Activated T-helper 17 cell treated with anti-CD3 and anti-CD28 coated beads, Interleukin-2, amount 50 U/mL, for 72 hours (primary cell): ENCODE results near the gene UQCRC2. TPM values are rescaled to one million over a fixed set of nuclear protein-coding genes. Genes with fewer than 3 reads are reported as not detected.
A peak's percentile ranks its signal among the peaks of the same experiment; 100 is the strongest.
"Not testable (repeated sequence)": the region's sequence is repeated elsewhere in the genome, so short reads cannot be mapped to it uniquely, and the experiment has no call there.

Experiments used
- ATAC-seq: fragments of 150-1000 bp; cut with Tn5 transposase; replicated peaks from 2 replicates; pipeline ENCODE4 v1.10.0; 2021; ENCODE audit warnings: mild to moderate bottlenecking, moderate library complexity
- H3K27ac Mint-ChIP-seq: one replicate; pipeline ENCODE4 v1.8.0; 2022; ENCODE audit warnings: mixed read lengths
- H3K27me3 Mint-ChIP-seq: one replicate; pipeline ENCODE4 v1.8.0; 2022; ENCODE audit warnings: mixed read lengths
- H3K36me3 Mint-ChIP-seq: one replicate; pipeline ENCODE4 v1.8.0; 2022; ENCODE audit warnings: low read depth, mild to moderate bottlenecking, mixed read lengths
- H3K4me1 Mint-ChIP-seq: one replicate; pipeline ENCODE4 v1.8.0; 2022; ENCODE audit warnings: mixed read lengths
- H3K4me3 Mint-ChIP-seq: one replicate; pipeline ENCODE4 v1.8.0; 2022; ENCODE audit warnings: mild to moderate bottlenecking, mixed read lengths
- H3K9me3 Mint-ChIP-seq: one replicate; pipeline ENCODE4 v1.8.0; 2022; ENCODE audit warnings: mixed read lengths
- total RNA-seq, 2 donors: library from RNA; stranded (reverse); gene quantifications; one replicate each; pipeline ENCODE4 v1.2.3, GENCODE V29; 2022

The UQCRC2 gene
- total RNA-seq, 2 donors from 2014 or later = 202 to 322 TPM

GRCh38 chr16:22008215-22009059 is 55.3 kb downstream of the UQCRC2 start:
- Mint-ChIP-seq H3K36me3 (no peaks in the 10 kb centered on the region), H3K27ac (peak overlapping the region; percentile 71), H3K9me3 (no peaks in the 10 kb centered on the region), H3K4me3 (peak overlapping the region; percentile 77), H3K4me1 (peaks cover 29% of the 10 kb centered on the region), H3K27me3 (no peaks in the 10 kb centered on the region)
- ATAC-seq = peak; percentile 52

- no peaks in the 10 kb centered on the region for H3K9me3 Mint-ChIP-seq
- H3K4me1 Mint-ChIP-seq = peaks cover 39% of the 10 kb centered on the region
- no peak overlapping the region for H3K27ac Mint-ChIP-seq
- no peak for ATAC-seq
- no peaks in the 10 kb centered on the region for H3K27me3 Mint-ChIP-seq
- H3K4me3 Mint-ChIP-seq = no peak overlapping the region
- H3K36me3 Mint-ChIP-seq = no peaks in the 10 kb centered on the region
Measured at GRCh38 chr16:22010902-22011301, 57.7 kb downstream of the UQCRC2 start.

DNA sequence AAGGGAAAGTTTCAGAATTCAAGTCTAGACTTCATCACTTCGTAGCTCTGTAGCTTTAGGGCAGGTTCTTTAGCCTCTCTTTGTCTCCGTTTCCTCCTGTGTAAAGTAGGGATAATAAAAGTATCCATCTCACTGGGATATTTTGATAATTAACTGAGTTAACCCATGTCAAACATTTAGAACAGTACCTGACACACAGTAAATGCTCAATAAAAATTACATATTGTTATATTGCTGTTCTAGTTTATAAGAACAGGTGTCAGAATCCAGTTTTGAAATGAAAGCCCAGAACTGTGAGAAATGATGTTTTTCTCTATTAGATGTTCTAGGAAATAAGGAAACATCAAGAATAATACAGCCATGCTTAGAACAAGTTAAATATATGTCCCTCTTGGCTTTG is 59.1 kb downstream of the UQCRC2 start:
- no peaks in the 10 kb centered on the region for H3K36me3 Mint-ChIP-seq
- peak overlapping the region; percentile 58 for H3K27ac Mint-ChIP-seq
- no peak for ATAC-seq
- no peaks in the 10 kb centered on the region for H3K9me3 Mint-ChIP-seq
- H3K27me3 Mint-ChIP-seq = no peaks in the 10 kb centered on the region
- no peak overlapping the region for H3K4me3 Mint-ChIP-seq
- peaks cover 43% of the 10 kb centered on the region for H3K4me1 Mint-ChIP-seq

- no peak for ATAC-seq
- Mint-ChIP-seq H3K36me3 (no peaks in the 10 kb centered on the region), H3K4me3 (peak overlapping the region; percentile 8), H3K27ac (peak overlapping the region; percentile 70), H3K4me1 (peaks cover 48% of the 10 kb centered on the region), H3K27me3 (no peaks in the 10 kb centered on the region), H3K9me3 (no peaks in the 10 kb centered on the region)
Measured at GRCh38 chr16:22013486-22013885, 60.3 kb downstream of the UQCRC2 start.

- ATAC-seq = no peak
- H3K27me3 Mint-ChIP-seq = no peaks in the 10 kb centered on the region
- H3K4me1 Mint-ChIP-seq = peaks cover 57% of the 10 kb centered on the region
- no peaks in the 10 kb centered on the region for H3K9me3 Mint-ChIP-seq
- H3K36me3 Mint-ChIP-seq = no peaks in the 10 kb centered on the region
- H3K27ac Mint-ChIP-seq = peak overlapping the region; percentile 70
- peak overlapping the region; percentile 8 for H3K4me3 Mint-ChIP-seq
Measured at GRCh38 chr16:22014271-22014873, 61.2 kb downstream of the UQCRC2 start.

- no peak overlapping the region for H3K27ac Mint-ChIP-seq
- H3K9me3 Mint-ChIP-seq = no peaks in the 10 kb centered on the region
- H3K4me1 Mint-ChIP-seq = peaks cover 54% of the 10 kb centered on the region
- H3K27me3 Mint-ChIP-seq = no peaks in the 10 kb centered on the region
- H3K36me3 Mint-ChIP-seq = no peaks in the 10 kb centered on the region
- ATAC-seq = no peak
- H3K4me3 Mint-ChIP-seq = no peak overlapping the region
Measured at GRCh38 chr16:22016927-22017326, 63.8 kb downstream of the UQCRC2 start.

GRCh38 chr16:22018559-22018958 is 65.4 kb downstream of the UQCRC2 start:
- Mint-ChIP-seq H3K4me1 (peaks cover 44% of the 10 kb centered on the region), H3K4me3 (no peak overlapping the region), H3K27me3 (no peaks in the 10 kb centered on the region), H3K9me3 (no peaks in the 10 kb centered on the region), H3K36me3 (peaks cover 6% of the 10 kb centered on the region), H3K27ac (no peak overlapping the region)
- no peak for ATAC-seq

DNA sequence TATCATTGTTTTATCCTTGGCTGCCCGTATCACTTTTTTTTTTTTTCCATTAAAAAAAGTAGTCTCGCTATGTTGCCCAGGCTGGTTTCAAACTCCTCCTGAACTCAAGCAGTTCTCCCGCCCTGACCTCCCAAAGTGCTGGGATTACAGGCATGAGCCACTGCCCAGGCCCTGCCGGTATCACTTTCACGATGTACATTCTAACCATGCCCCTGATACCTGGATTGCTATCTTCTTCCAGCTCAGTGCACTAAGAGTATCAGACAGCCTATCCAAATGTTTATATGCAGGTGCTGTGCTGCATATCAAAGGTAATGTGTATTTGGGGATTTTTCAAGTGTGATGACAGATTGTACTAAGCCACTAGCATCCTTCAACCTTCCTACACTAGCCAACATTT is 69.0 kb downstream of the UQCRC2 start:
- ATAC-seq = no peak
- Mint-ChIP-seq H3K4me1 (peaks cover 36% of the 10 kb centered on the region), H3K4me3 (no peak overlapping the region), H3K9me3 (no peaks in the 10 kb centered on the region), H3K27ac (no peak overlapping the region), H3K36me3 (peaks cover 12% of the 10 kb centered on the region), H3K27me3 (no peaks in the 10 kb centered on the region)

- H3K4me1 Mint-ChIP-seq = peaks cover 28% of the 10 kb centered on the region
- no peaks in the 10 kb centered on the region for H3K9me3 Mint-ChIP-seq
- ATAC-seq = no peak
- peaks cover 12% of the 10 kb centered on the region for H3K36me3 Mint-ChIP-seq
- H3K4me3 Mint-ChIP-seq = no peak overlapping the region
- no peaks in the 10 kb centered on the region for H3K27me3 Mint-ChIP-seq
- H3K27ac Mint-ChIP-seq = no peak overlapping the region
Measured at GRCh38 chr16:22023505-22023904, 70.3 kb downstream of the UQCRC2 start.

GRCh38 chr16:22024785-22025184 is 71.6 kb downstream of the UQCRC2 start:
- H3K27ac Mint-ChIP-seq, ATAC-seq, H3K9me3 Mint-ChIP-seq, H3K27me3 Mint-ChIP-seq, H3K4me3 Mint-ChIP-seq: not testable (repeated sequence)
- Mint-ChIP-seq H3K36me3 (peaks cover 22% of the 10 kb centered on the region), H3K4me1 (peaks cover 20% of the 10 kb centered on the region)

DNA sequence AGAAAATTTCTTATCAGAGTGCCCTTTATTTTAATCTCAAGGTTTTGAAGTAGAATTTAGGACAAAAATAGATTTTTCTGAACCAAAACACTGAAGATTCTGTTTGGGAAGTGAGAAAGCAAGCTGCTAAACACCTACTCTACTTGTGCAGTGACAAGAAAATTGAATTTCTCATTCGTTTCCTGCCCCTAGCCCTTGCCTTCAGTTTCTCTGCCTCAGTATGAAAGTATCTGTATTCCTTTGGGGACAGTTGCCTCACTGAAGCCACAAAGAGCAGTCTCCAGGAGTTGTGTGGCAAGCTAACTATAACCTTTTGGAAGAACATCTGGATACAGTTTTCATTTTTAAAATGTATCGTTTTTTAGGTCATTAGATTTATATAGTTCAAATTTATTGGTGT is 74.5 kb downstream of the UQCRC2 start:
- no peak overlapping the region for H3K27ac Mint-ChIP-seq
- H3K4me3 Mint-ChIP-seq = no peak overlapping the region
- no peak for ATAC-seq
- peaks cover 18% of the 10 kb centered on the region for H3K4me1 Mint-ChIP-seq
- peaks cover 28% of the 10 kb centered on the region for H3K36me3 Mint-ChIP-seq
- H3K9me3 Mint-ChIP-seq = no peaks in the 10 kb centered on the region
- no peaks in the 10 kb centered on the region for H3K27me3 Mint-ChIP-seq

DNA sequence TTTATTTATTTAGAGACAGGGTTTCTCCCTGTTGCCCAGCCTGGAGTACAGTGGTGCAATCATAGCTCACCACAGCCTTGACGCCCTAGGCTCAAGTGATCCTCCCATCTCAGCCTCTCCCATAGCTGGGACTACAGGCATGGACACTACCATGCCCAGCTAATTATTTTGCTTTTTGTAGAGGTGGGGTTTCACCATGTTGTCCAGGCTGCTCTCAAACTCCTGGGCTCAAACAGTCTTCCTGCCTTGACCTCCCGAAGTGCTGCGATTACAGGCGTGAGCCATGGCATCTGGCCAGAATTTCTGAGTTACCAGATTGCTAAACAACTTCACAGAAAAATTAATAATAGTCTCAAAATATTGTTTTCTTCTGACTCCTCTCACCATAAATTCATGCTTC is 76.5 kb downstream of the UQCRC2 start:
- Mint-ChIP-seq H3K27ac (no peak overlapping the region), H3K4me3 (no peak overlapping the region), H3K27me3 (no peaks in the 10 kb centered on the region), H3K9me3 (no peaks in the 10 kb centered on the region), H3K4me1 (peaks cover 23% of the 10 kb centered on the region), H3K36me3 (peaks cover 33% of the 10 kb centered on the region)
- ATAC-seq = no peak

GRCh38 chr16:22030087-22030812 is 77.1 kb downstream of the UQCRC2 start:
- ATAC-seq = no peak
- Mint-ChIP-seq H3K27me3 (no peaks in the 10 kb centered on the region), H3K4me1 (peaks cover 27% of the 10 kb centered on the region), H3K4me3 (no peak overlapping the region), H3K9me3 (no peaks in the 10 kb centered on the region), H3K36me3 (peaks cover 37% of the 10 kb centered on the region), H3K27ac (no peak overlapping the region)

- Mint-ChIP-seq H3K4me3 (no peak overlapping the region), H3K36me3 (peaks cover 43% of the 10 kb centered on the region), H3K9me3 (no peaks in the 10 kb centered on the region), H3K27me3 (no peaks in the 10 kb centered on the region), H3K27ac (peak overlapping the region; percentile 3), H3K4me1 (peaks cover 22% of the 10 kb centered on the region)
- peak; percentile 39 for ATAC-seq
Measured at GRCh38 chr16:22031483-22032083, 78.4 kb downstream of the UQCRC2 start.
